Aorta (tissue), 5 donors: ENCODE results near the gene RALGPS1. TPM values are rescaled to one million over a fixed set of nuclear protein-coding genes. Genes with fewer than 3 reads are reported as not detected.

Source experiments
- ATAC-seq: fragments of 200-7000 bp; cut with Tn5 transposase; one replicate; pipeline ENCODE4 v1.9.1; 2022; ENCODE audit warnings: moderate library complexity; ENCODE audit not compliant: low FRiP score
- DNase-seq, 2 donors: peaks; one replicate each; pipeline ENCODE4 v3.0.0-alpha.2; 2020
- H3K27ac ChIP-seq, 2 donors: one replicate each; pipeline ENCODE4 v1.5.1; 2013; ENCODE audit warnings: low read length in 2 of 2, mild to moderate bottlenecking in 2 of 2, moderate library complexity in 2 of 2, control low read depth in 1 of 2, inconsistent platforms in 1 of 2, low read depth in 1 of 2
- H3K27me3 ChIP-seq, 2 donors: one replicate each; pipeline ENCODE4 v1.6.1; 2013; ENCODE audit warnings: control low read depth in 1 of 2, low read length in 1 of 2, mild to moderate bottlenecking in 1 of 2, moderate library complexity in 1 of 2; ENCODE audit not compliant: insufficient read depth in 2 of 2, control insufficient read depth in 1 of 2
- H3K36me3 ChIP-seq, 2 donors: one replicate each; pipeline ENCODE4 v1.6.1; 2013; ENCODE audit warnings: control low read depth in 1 of 2, low read length in 1 of 2, mild to moderate bottlenecking in 1 of 2; ENCODE audit not compliant: insufficient read depth in 2 of 2, control insufficient read depth in 1 of 2
- H3K4me1 ChIP-seq, 2 donors: one replicate each; pipeline ENCODE4 v1.6.1; 2013; ENCODE audit warnings: low read length in 2 of 2, control low read depth in 1 of 2, mild to moderate bottlenecking in 1 of 2, moderate library complexity in 1 of 2; ENCODE audit not compliant: insufficient read depth in 2 of 2, control insufficient read depth in 1 of 2
- H3K4me3 ChIP-seq, 2 donors: one replicate each; pipeline ENCODE4 v1.5.1; 2013; ENCODE audit warnings: low read length in 2 of 2, control low read depth in 1 of 2, mild to moderate bottlenecking in 1 of 2
- H3K9me3 ChIP-seq: one replicate; pipeline ENCODE4 v1.6.1; 2013; ENCODE audit warnings: mild to moderate bottlenecking, low read length; ENCODE audit not compliant: control insufficient read depth
- WGBS, 2 donors: extraction: QIAGEN DNeasy Blood & Tissue Kit; methylation state at CpG; one replicate each; pipeline ENCODE4 v1.1.7; 2013; 5-methylcytosine and 5-hydroxymethylcytosine counted together
- intact Hi-C, 2 donors: fragments of 100-400 bp; cut with DNase I; formaldehyde crosslinking; loops; one replicate each; pipeline versions ENCODE4 v1.14.2 to v1.15.0; 2022
- polyA plus RNA-seq, 2 donors: library from polyadenylated mRNA; stranded (reverse); fragments of 200-250 nt; gene quantifications; one replicate each; pipeline ENCODE4 v1.2.3, GENCODE V29; 2013
- total RNA-seq, 2 donors: library from RNA; stranded (reverse); fragmentation: NEBNext Ultra II Directional; extraction: Animal tissue kit (Norgen Biotek cat#: 25700); gene quantifications; one replicate each; pipeline ENCODE4 v1.2.1, GENCODE V29; 2021
- donor health status: healthy with polysubstance abuse.
- donor health status: Bipolar disorder and iron deficiency.
- donor health status: DM: no; HTN: no; CAD: no.
- donor health status: DM: no; HTN: no; CAD: no.
- donor health status: DM: yes; HTN: yes; CAD: no.

The RALGPS1 gene
- total and polyA plus RNA-seq, 4 donors = 2.0 to 19.7 (median 8.3) TPM

DNA sequence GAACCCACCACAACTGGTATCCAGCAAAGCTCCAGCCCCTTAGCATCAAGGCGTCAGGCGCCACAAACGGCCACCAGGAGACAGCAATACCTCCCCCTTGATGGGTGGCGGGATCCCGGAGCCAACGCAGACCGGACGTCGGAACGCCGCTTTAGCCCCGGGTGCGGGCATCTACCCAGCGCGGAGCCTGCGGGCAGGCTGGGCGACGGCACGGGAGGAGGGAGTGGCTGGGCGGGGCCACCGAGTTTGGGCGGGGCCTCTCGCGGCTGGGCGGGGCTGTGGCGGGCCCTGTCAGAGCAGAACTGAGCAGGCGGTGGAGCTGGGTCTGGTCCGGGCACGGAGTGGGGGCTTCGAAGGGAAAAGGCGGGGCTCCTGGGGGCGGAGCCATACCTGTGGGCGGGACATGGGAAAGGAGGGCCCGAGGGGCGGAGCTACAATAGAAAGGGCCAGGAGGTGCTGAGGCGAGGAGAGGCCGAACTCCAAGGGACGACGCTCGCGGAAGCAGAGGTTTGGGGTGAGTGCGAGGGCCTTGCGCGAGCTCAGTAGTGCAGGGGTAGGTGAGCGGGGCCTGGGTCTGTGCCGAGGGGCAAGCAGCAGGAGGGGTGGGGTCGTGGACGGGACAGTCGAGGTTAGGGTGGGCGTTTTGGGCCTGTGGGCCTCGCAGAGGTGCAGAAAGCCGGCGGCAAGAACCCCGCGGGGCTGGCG is 309.7 kb downstream of the RALGPS1 start:
- no peaks in the 10 kb centered on the region for H3K36me3 ChIP-seq

DNA sequence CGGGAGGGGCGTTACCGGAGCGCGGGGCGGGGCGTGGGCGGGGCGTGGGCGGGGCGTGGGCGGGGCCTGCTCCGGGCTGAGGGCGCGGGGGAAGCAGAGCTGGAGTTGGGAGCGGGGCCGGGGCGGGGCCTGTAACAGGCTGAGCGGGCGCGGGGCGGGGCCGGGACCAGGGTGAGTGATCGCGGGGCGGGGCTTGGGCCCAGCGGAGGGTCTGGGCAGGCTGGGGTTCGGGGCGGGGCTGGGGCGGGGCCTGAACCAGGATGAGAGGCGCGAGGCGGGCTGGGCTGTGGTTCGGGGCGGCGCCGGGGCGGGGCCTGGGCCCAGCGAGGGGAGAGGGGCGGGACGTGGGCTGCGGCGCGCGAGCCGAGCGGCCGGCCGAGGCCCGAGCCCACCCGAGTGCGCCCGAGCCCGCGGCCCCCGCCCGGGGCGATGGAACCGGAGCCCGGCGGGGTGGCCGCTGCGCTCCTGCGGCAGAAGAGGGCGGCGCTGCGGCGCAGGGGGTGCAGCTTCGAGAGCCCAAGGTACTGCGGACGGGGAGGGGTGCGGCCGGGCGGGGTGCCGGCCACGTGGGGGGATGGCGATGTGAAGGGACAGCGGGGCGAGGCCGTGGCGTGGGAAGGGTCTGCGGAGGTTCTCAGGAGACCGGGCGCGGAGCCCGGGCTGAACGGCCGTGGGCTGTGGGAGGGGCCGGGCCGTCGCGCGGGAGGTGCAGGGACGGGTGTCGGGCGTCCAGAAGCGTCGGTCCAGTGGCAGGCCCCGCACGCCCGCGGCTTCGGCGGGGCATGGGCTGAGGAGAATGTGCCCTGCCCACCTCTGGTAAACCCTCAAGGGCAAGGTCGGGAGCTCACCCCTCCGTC is 310.5 kb downstream of the RALGPS1 start:
- Histone ChIP-seq H3K36me3 (no peaks in the 10 kb centered on the region), H3K27ac (peak overlapping the region; percentile 17 to 45), H3K4me1 (no peaks in the 10 kb centered on the region), H3K4me3 (peak overlapping the region; percentile 65 to 83), H3K9me3 (no peaks in the 10 kb centered on the region), H3K27me3 (no peaks in the 10 kb centered on the region)
- ATAC-seq (peak; percentile 95), DNase-seq (peak; percentile 98 to 99)
- intact Hi-C loops = loop anchor here in 1 of 2 donors (5.0 kb wide), 1 partner anchor 87 kb away; no protein-coding TSS in a partner anchor
- WGBS, 2 donors = 1% methylated on average over 31 to 106 of the region's 106 CpGs

More for the DNA sequence above, 309.7 kb downstream of the RALGPS1 start:
- ATAC-seq (peak; percentile 90), DNase-seq (peak; percentile 96 to 98)
- no peaks in the 10 kb centered on the region for H3K27me3 ChIP-seq
- intact Hi-C loops = no loop called here
- no peaks in the 10 kb centered on the region for H3K4me1 ChIP-seq
- H3K9me3 ChIP-seq = no peaks in the 10 kb centered on the region
- H3K27ac ChIP-seq = peak overlapping the region in 1 of 2 donors; percentile 86
- WGBS, 2 donors = 1% methylated on average over 53 to 56 of the region's 56 CpGs
- H3K4me3 ChIP-seq = peak overlapping the region; percentile 23 to 52

DNA sequence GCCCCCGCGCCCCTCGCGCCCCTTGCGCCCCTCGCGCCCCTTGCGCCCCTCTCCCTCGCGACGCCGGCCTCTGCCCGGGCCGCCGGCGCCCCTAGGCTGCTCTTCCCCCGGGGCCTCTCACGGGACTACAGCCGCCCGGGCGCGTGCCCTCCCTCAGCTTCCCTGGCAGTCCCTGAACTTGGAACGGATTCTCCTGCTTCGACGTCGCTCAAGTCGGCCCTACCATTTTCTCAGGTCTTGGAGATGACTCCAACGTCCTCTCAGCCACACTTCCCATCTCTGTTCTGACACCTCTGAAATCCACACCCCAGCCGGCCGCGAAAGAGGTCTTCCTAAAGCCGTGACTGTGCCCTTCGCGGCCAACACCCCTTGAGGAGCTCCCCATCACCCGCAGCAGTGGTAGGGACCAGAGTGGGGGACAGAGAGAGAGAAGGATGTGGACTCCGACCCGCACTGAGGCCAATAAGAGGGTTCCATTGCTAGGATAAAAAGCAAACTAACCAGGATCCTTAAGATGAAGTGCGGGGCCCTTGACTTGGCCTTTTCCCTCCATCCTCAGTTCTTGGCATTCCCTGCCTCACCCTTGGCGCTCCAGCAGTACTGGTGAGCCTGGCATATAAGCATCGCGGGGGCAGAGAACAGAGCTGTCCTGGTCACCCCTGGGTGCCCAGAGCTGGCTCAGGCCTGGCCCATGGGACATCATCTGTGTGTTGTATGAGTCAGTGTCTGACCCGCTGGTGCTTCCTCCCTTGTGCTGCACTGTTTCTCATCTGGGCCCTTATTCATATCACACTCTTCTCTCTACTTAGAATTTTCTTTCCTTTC is 311.4 kb downstream of the RALGPS1 start:
- Histone ChIP-seq H3K4me1 (no peaks in the 10 kb centered on the region), H3K36me3 (no peaks in the 10 kb centered on the region), H3K9me3 (no peaks in the 10 kb centered on the region), H3K4me3 (peak overlapping the region; percentile 65 to 83), H3K27me3 (no peaks in the 10 kb centered on the region), H3K27ac (peak overlapping the region; percentile 17 to 55)
- intact Hi-C loops = loop anchor here in 1 of 2 donors (5.0 kb wide), 1 partner anchor 86 kb away; no protein-coding TSS in a partner anchor
- ATAC-seq = no peak
- WGBS, 2 donors = 5 to 9% methylated on average over 27 to 42 of the region's 42 CpGs
- DNase-seq = peak; percentile 66 to 83

DNA sequence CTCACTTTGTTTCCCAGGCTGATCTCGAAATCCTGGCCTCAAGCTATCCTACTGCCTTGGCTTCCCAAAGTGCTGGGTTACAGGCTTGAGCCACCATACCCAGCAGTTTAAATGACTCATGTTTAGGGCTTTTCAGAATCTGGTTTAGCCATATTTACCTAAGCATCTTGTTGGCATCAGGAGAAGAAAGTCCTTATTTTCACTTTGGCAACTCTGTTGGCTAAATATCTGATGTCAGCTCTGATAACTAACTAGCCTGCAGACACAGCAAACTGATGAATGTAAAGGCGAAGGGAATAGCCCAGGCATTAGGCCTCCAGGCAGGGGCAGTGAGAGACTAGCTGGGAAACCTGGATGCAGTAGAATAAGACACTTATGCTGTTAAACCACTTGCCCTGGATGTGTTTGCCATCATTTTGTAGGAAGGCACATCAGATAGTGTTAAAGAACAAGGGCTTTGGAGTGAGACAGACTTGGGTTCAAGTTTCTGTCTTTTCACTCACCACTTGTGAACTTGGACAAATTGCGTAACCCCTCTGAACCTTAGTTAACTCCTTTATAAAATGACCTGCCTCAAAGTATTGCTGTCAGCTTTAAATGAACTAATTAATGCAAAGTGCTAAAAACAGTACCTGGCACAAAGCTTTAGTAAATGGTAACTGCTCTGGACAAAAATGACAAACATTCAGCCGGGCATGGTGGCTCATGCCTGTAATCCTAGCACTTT is 315.3 kb downstream of the RALGPS1 start:
- no peaks in the 10 kb centered on the region for H3K27me3 ChIP-seq
- ATAC-seq = no peak
- H3K4me1 ChIP-seq = peaks cover 5% of the 10 kb centered on the region in 2 donors
- peak overlapping the region in 1 of 2 donors; percentile 53 for H3K27ac ChIP-seq
- intact Hi-C loops = loop anchor here in 1 of 2 donors (5.0 kb wide), 1 partner anchor 82 kb away; no protein-coding TSS in a partner anchor
- 31 to 40% methylated on average over 4 of the region's 4 CpGs for WGBS, 2 donors
- no peaks in the 10 kb centered on the region for H3K36me3 ChIP-seq
- no peaks in the 10 kb centered on the region for H3K9me3 ChIP-seq
- no peak for DNase-seq
- H3K4me3 ChIP-seq = no peak overlapping the region

DNA sequence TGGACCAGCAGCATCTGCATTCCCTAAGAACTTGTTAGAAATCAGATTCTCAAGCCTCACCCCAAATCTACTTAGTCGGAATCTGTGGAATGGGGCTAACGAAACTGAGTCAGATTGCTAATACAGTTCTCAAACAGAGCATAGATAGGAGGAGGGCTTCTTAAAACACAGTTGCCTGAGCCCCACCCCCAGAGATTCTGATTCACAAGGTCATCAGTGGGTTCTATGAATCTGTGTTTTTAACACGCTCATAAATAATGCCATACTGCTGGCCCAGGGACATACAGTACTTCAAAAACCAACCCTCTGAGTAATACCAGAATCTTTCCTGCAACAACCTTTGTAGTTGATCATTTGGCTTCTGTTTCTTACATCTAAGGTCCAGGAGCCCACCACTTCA is 317.1 kb downstream of the RALGPS1 start:
- Histone ChIP-seq H3K4me3 (no peak overlapping the region), H3K4me1 (peaks cover 5 to 6% of the 10 kb centered on the region in 2 donors), H3K27ac (no peak overlapping the region), H3K27me3 (no peaks in the 10 kb centered on the region), H3K9me3 (no peaks in the 10 kb centered on the region), H3K36me3 (no peaks in the 10 kb centered on the region)
- whole genome bisulfite sequencing, 2 donors = 84% methylated on average over 3 of the region's 3 CpGs
- intact Hi-C loops = no loop called here
- ATAC-seq (no peak), DNase-seq (no peak)

DNA sequence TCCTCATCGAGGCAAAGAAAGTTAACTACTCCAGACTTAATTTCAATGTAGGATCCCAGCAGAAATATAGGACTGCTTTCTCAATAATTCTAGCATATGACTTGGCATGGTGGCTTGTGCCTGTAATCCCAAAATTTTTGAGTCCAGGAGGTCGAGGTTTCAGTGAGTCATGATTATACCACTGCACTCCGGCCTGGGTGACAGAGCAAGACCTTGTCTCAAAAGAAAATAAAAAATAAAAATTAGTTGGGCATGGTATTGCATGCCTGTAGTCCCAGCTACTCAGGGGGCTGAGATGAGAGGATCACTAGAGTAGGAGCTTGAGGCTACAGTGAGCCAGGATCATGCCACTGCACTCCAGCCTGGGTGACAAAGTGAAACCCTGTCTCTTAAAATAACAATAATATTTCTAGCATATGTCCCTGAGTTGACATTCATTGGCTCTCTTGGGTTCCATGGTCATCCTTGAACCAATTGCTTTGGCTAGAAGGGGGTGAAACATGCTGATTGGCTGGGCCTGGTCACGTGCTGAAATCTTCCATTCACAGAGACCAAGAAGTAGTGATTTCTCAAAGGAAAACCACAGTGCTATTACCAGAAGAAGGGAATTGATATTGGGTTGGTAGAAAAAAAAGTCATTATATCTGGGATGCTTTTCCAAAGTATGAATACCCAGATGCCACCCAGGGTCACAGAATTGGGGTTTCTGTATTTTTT is 318.4 kb downstream of the RALGPS1 start:
- H3K27ac ChIP-seq = peak overlapping the region; percentile 37 to 78
- peaks cover 0 to 2% of the 10 kb centered on the region in 2 donors for H3K36me3 ChIP-seq
- DNase-seq = no peak
- intact Hi-C loops = no loop called here
- WGBS, 2 donors = 31 to 32% methylated on average over 4 of the region's 4 CpGs
- no peaks in the 10 kb centered on the region for H3K27me3 ChIP-seq
- ATAC-seq = peak; percentile 5
- no peaks in the 10 kb centered on the region for H3K9me3 ChIP-seq
- H3K4me3 ChIP-seq = no peak overlapping the region
- peaks cover 5 to 6% of the 10 kb centered on the region in 2 donors for H3K4me1 ChIP-seq

DNA sequence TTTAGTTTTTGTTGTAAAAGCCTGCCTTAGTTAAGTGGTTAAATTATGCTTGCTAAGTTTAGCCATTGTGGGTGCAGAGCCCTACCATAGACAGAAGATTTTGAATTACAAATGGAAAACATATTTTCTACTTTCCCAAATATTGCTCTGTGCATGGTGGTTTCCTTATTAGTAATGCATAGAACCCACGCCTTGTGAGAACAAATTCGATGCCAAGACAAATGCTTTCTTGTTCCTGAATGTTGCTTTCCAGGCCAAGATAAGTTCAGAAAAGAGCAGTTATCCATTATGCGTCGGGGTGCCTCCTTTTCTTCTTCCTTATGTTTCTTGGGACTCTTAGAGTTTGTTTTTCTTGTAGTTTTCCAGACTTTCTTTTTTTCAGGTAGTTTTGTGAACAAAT is 319.0 kb downstream of the RALGPS1 start:
- no peak overlapping the region for H3K4me3 ChIP-seq
- H3K4me1 ChIP-seq = peaks cover 5 to 6% of the 10 kb centered on the region in 2 donors
- intact Hi-C loops = no loop called here
- no peaks in the 10 kb centered on the region for H3K27me3 ChIP-seq
- WGBS, 2 donors = 5 to 6% methylated on average over 4 of the region's 4 CpGs
- H3K27ac ChIP-seq = peak overlapping the region; percentile 37 to 51
- peaks cover 0 to 2% of the 10 kb centered on the region in 2 donors for H3K36me3 ChIP-seq
- ATAC-seq (peak; percentile 59), DNase-seq (no peak)
- H3K9me3 ChIP-seq = no peaks in the 10 kb centered on the region
